Retinal pigment epithelial cell (primary cell): Measurements from ENCODE around the gene FRMD4A.

Experiments
- DNase-seq: peaks from one replicate; pipeline ENCODE4 v3.0.0-alpha.2; 2010; ENCODE audit warnings: low read depth
- H3K4me3 ChIP-seq: 2 replicates; pipeline ENCODE4 v1.5.1; 2011; ENCODE audit warnings: mild to moderate bottlenecking, low read length, control low read depth, moderate library complexity
- CTCF ChIP-seq: conservative IDR thresholded peaks from 2 replicates; pipeline ENCODE4 v1.5.1; 2011; ENCODE audit warnings: low read depth, low read length, control low read depth, inconsistent platforms

FRMD4A gene

GRCh38 chr10:14296065-14296709 is 34.5 kb downstream of the FRMD4A start:
- H3K4me3 ChIP-seq = no peak overlapping the region
- no peak for TF ChIP-seq CTCF
- no peak for DNase-seq

GRCh38 chr10:14294347-14295059 is 36.2 kb downstream of the FRMD4A start:
- no peak for DNase-seq
- no peak for TF ChIP-seq CTCF
- no peak overlapping the region for H3K4me3 ChIP-seq

GRCh38 chr10:14293526-14293925 is 37.2 kb downstream of the FRMD4A start:
- no peak overlapping the region for H3K4me3 ChIP-seq
- no peak for TF ChIP-seq CTCF
- DNase-seq = no peak

GRCh38 chr10:14291296-14291695 is 39.4 kb downstream of the FRMD4A start:
- TF ChIP-seq CTCF = no peak
- no peak overlapping the region for H3K4me3 ChIP-seq
- no peak for DNase-seq

- no peak for DNase-seq
- no peak for TF ChIP-seq CTCF
- no peak overlapping the region for H3K4me3 ChIP-seq
Measured at GRCh38 chr10:14285941-14286560, 44.7 kb downstream of the FRMD4A start.

GRCh38 chr10:14282276-14282675 is 48.4 kb downstream of the FRMD4A start:
- TF ChIP-seq CTCF = no peak
- no peak overlapping the region for H3K4me3 ChIP-seq
- no peak for DNase-seq

- no peak overlapping the region for H3K4me3 ChIP-seq
- TF ChIP-seq CTCF = no peak
- DNase-seq = no peak
Measured at GRCh38 chr10:14278533-14278932, 52.2 kb downstream of the FRMD4A start.
